MM.1S (cell line): ENCODE data around the gene FBH1.

Experiments
- DNase-seq: peaks from one replicate; pipeline ENCODE4 v3.0.0-alpha.2; 2015
- H2AFZ ChIP-seq: fragments of 300-600 bp; sonication (generic); 2 replicates; pipeline ENCODE4 v1.6.0; 2016; ENCODE audit warnings: antibody characterized with exemption, low read length
- H3F3A ChIP-seq: fragments of 300-600 bp; sonication (generic); 2 replicates; pipeline ENCODE4 v1.6.1; 2016; ENCODE audit warnings: mild to moderate bottlenecking, antibody characterized with exemption, low read length, moderate library complexity, mixed read lengths; ENCODE audit not compliant: insufficient read depth
- H3K27ac ChIP-seq: fragments of 300-600 bp; sonication (generic); 2 replicates; pipeline ENCODE4 v1.5.1; 2016; ENCODE audit warnings: mild to moderate bottlenecking, low read length
- H3K27me3 ChIP-seq: fragments of 300-600 bp; sonication (generic); replicated peaks from 2 replicates; pipeline ENCODE4 v1.6.0; 2016; ENCODE audit warnings: low read length; ENCODE audit not compliant: insufficient read depth
- H3K36me3 ChIP-seq: fragments of 300-600 bp; sonication (generic); replicated peaks from 2 replicates; pipeline ENCODE4 v1.6.1; 2016; ENCODE audit warnings: mild to moderate bottlenecking, low read length, mixed read lengths; ENCODE audit not compliant: insufficient read depth
- H3K4me1 ChIP-seq: fragments of 300-600 bp; sonication (generic); 2 replicates; pipeline ENCODE4 v1.6.1; 2016; ENCODE audit warnings: low read length, mixed read lengths
- H3K4me2 ChIP-seq: fragments of 300-600 bp; sonication (generic); 2 replicates; pipeline ENCODE4 v1.6.0; 2016; ENCODE audit warnings: low read depth, low read length
- H3K4me3 ChIP-seq: fragments of 300-600 bp; sonication (generic); 2 replicates; pipeline ENCODE4 v1.5.1; 2016; ENCODE audit warnings: low read length, mixed read lengths
- H3K79me2 ChIP-seq: fragments of 300-600 bp; sonication (generic); 2 replicates; pipeline ENCODE4 v1.6.1; 2016; ENCODE audit warnings: mixed run types, low read length, mixed read lengths
- H3K9ac ChIP-seq: fragments of 300-600 bp; sonication (generic); 2 replicates; pipeline ENCODE4 v1.6.1; 2016; ENCODE audit warnings: low read length, mixed read lengths
- H3K9me2 ChIP-seq: fragments of 300-600 bp; sonication (generic); replicated peaks from 2 replicates; pipeline ENCODE4 v1.6.1; 2016; ENCODE audit warnings: mild to moderate bottlenecking, low read length, mixed read lengths; ENCODE audit not compliant: insufficient read depth
- H3K9me3 ChIP-seq: fragments of 300-600 bp; sonication (generic); replicated peaks from 2 replicates; pipeline ENCODE4 v1.6.1; 2016; ENCODE audit warnings: mild to moderate bottlenecking, low read length, mixed read lengths; ENCODE audit not compliant: insufficient read depth
- H4K20me1 ChIP-seq: fragments of 300-600 bp; sonication (generic); 2 replicates; pipeline ENCODE4 v1.6.1; 2016; ENCODE audit warnings: mild to moderate bottlenecking, low read length, moderate library complexity, mixed read lengths; ENCODE audit not compliant: insufficient read depth
- EZH2 ChIP-seq: fragments of 300-600 bp; sonication (generic); optimal IDR thresholded peaks from 2 replicates; pipeline ENCODE3; 2017; ENCODE audit warnings: low read depth, mild to moderate bottlenecking, antibody characterized with exemption, low read length, mixed read lengths
- EZH2phosphoT487 ChIP-seq: fragments of 300-600 bp; sonication (generic); IDR thresholded peaks from 2 replicates; pipeline ENCODE4 v1.6.1; 2018; ENCODE audit warnings: antibody characterized with exemption, low read length
- TF ChIP-seq, protein P1 (sequence below): fragments of 300-600 bp; sonication (generic); IDR thresholded peaks from 2 replicates; pipeline ENCODE4 v1.5.1; 2016; ENCODE audit warnings: antibody characterized with exemption, low read length, mixed read lengths

Gene FBH1

DNA sequence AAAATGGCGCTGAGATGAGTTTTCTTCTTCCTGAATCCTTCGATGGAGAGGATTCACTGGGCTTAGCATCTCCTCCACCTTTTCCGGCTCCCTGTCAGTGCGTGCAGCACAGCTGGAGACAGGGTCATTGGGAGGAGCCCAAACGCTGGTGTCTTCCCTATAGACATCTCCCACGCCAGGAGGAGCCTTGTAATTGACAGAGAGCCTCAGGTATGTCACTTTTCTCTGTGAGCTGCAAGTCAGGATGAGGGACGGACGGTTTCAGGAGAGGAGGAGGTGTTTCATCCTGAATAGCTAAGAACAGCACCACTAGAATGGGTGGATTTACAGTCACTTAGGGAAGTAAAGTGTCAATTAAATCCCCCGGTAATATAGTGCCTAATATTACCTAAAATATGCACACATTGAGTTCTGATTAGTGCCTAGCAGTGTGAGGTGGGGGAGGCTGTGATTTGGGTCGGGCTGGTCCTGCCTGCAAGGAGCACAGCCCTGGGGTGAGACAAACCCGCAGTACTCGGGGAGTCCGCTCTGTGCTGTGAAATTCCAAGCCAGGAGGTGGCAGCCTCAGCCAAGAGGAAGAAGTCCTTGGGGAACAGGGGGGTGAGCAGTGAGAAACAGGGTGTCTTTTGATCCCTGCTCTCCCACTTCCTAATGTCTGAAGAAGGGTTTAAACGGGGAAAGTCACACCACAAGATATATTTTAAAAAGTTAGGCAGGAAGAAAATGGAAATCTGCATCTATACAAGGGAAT lies 59.1 kb downstream of the FBH1 start:
- no peaks in the 10 kb centered on the region for H3K4me1 ChIP-seq
- no peak overlapping the region for H3K27ac ChIP-seq
- TF ChIP-seq EZH2 (no peak), EZH2phosphoT487 (no peak)
- TF ChIP-seq, protein P1, sequence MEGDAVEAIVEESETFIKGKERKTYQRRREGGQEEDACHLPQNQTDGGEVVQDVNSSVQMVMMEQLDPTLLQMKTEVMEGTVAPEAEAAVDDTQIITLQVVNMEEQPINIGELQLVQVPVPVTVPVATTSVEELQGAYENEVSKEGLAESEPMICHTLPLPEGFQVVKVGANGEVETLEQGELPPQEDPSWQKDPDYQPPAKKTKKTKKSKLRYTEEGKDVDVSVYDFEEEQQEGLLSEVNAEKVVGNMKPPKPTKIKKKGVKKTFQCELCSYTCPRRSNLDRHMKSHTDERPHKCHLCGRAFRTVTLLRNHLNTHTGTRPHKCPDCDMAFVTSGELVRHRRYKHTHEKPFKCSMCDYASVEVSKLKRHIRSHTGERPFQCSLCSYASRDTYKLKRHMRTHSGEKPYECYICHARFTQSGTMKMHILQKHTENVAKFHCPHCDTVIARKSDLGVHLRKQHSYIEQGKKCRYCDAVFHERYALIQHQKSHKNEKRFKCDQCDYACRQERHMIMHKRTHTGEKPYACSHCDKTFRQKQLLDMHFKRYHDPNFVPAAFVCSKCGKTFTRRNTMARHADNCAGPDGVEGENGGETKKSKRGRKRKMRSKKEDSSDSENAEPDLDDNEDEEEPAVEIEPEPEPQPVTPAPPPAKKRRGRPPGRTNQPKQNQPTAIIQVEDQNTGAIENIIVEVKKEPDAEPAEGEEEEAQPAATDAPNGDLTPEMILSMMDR = no peak; the same call in 1 of the 2 replicates
- H3K79me2 ChIP-seq = no peaks in the 10 kb centered on the region
- H3K36me3 ChIP-seq = no peaks in the 10 kb centered on the region
- DNase-seq = no peak
- H3K9me3 ChIP-seq = no peaks in the 10 kb centered on the region
- H4K20me1 ChIP-seq = no peaks in the 10 kb centered on the region
- no peak overlapping the region for H3K9ac ChIP-seq
- no peak overlapping the region for H3K4me3 ChIP-seq
- no peaks in the 10 kb centered on the region for H3F3A ChIP-seq
- no peaks in the 10 kb centered on the region for H3K27me3 ChIP-seq
- no peak overlapping the region for H3K4me2 ChIP-seq
- no peak overlapping the region for H2AFZ ChIP-seq
- no peaks in the 10 kb centered on the region for H3K9me2 ChIP-seq

DNA sequence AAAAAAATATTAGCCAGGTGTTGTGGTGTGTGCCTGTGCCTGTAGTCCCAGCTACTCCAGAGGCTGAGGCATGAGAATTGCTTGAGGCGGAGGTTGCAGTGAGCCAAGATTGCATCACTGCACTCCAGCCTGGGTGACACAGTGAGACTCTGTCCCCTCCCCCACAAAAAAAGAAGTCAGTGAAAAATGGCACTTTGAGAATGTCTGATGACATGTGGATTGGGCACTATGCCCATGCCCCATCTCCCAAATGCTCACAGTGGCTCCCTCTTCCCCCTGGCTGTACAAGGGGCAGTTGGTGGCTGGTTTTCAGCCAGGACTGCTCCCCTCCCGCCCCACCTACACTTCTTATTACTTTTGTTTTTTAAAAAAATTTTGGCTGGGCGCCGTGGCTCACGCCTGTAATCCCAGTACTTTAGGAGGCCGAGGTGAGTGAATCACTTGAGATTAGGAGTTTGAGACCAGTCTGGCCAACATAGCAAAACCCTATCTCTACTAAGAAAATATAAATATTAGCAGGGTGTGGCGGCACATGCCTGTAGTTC lies 61.2 kb downstream of the FBH1 start:
- no peak overlapping the region for H3K4me2 ChIP-seq
- H3K9ac ChIP-seq = no peak overlapping the region
- no peak overlapping the region for H3K27ac ChIP-seq

DNA sequence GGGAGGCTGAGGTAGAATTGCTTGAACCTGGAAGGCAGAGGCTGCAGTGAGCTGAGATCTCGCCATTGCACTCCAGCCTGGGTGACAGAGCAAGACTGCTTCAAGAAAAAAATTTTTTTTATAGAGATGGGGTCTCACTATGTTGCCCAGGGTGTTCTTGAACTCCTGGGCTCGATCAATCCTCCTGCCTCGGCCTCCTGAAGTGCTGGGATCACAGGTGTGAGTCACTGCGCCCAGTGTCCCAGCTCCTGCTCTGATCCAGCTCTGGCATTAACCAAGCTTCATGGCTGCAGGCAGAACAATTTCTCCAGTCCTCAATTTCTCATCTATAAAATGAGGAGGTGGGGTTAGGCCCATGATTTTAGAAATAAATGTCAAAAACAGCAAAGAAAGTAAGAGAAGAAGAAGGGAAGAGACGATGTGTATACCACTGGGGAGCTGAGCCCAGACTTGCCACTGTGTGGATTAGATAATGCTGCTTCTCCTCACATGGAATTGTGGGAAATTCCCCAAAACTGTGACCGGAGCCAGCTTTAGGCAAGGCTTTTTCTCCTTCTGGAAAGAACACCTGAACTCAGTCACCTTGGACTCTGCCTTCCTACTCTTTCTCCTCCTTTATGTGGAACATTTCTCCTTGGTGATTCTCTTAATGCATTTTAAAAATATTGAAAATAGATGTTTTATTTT lies 61.8 kb downstream of the FBH1 start:
- Histone ChIP-seq H3K36me3 (no peaks in the 10 kb centered on the region), H2AFZ (no peak overlapping the region), H3K79me2 (no peaks in the 10 kb centered on the region), H3K9ac (no peak overlapping the region), H3K9me2 (no peaks in the 10 kb centered on the region), H3K9me3 (no peaks in the 10 kb centered on the region), H3K4me3 (no peak overlapping the region), H3K27me3 (no peaks in the 10 kb centered on the region), H3K4me2 (no peak overlapping the region), H3F3A (no peaks in the 10 kb centered on the region), H4K20me1 (no peaks in the 10 kb centered on the region), H3K4me1 (no peaks in the 10 kb centered on the region), H3K27ac (no peak overlapping the region)
- no peak for TF ChIP-seq EZH2phosphoT487
- TF ChIP-seq EZH2 = no peak
- TF ChIP-seq, protein P1 = no peak
- DNase-seq = no peak

More for the DNA sequence above, 61.2 kb downstream of the FBH1 start:
- no peaks in the 10 kb centered on the region for H3K79me2 ChIP-seq
- no peaks in the 10 kb centered on the region for H3K9me2 ChIP-seq
- H3K4me1 ChIP-seq = no peaks in the 10 kb centered on the region
- no peak overlapping the region for H3K4me3 ChIP-seq
- no peaks in the 10 kb centered on the region for H4K20me1 ChIP-seq
- H3F3A ChIP-seq = no peaks in the 10 kb centered on the region
- H3K9me3 ChIP-seq = no peaks in the 10 kb centered on the region
- no peak for DNase-seq
- TF ChIP-seq EZH2phosphoT487 (no peak), EZH2 (no peak)
- TF ChIP-seq, protein P1 = no peak
- no peaks in the 10 kb centered on the region for H3K36me3 ChIP-seq
- H3K27me3 ChIP-seq = no peaks in the 10 kb centered on the region
- H2AFZ ChIP-seq = no peak overlapping the region
